ENCODE data around the gene PER3.

The PER3 gene

GRCh38 chr1:7878027-7878426, 93.9 kb downstream of the PER3 start:
- no peak for DNase-seq

- no peak for DNase-seq
Observed at GRCh38 chr1:7879228-7879627, 95.1 kb downstream of the PER3 start.

GRCh38 chr1:7884757-7885156, 100.7 kb downstream of the PER3 start:
- no peak for DNase-seq

- DNase-seq, result no peak
Observed at GRCh38 chr1:7885513-7886404, 101.7 kb downstream of the PER3 start.

- peak; percentile 20 to 70 for DNase-seq
Observed at GRCh38 chr1:7886405-7886745, 102.3 kb downstream of the PER3 start.

GRCh38 chr1:7888248-7889081, 104.4 kb downstream of the PER3 start:
- DNase-seq, result no peak

GRCh38 chr1:7890853-7891252, 106.8 kb downstream of the PER3 start:
- DNase-seq, result no peak

- no peak for DNase-seq
Observed at GRCh38 chr1:7891804-7892203, 107.7 kb downstream of the PER3 start.

- DNase-seq, result no peak
Observed at GRCh38 chr1:7893529-7894180, 109.6 kb downstream of the PER3 start.

Data from NCI-H2081 (cell line).